Cortex of kidney (tissue), 1 donor: ENCODE data around the gene HOXC11.

Experiments
- DNase-seq: peaks from one replicate; lab custom pipeline; 2025; lab: John Stamatoyannopoulos, UW

HOXC11 gene

GRCh38 chr12:53956914-53957536 lies 15.9 kb upstream of the HOXC11 start:
- no peak for DNase-seq

- no peak for DNase-seq
These were observed 14.8 kb upstream of the HOXC11 start for GRCh38 chr12:53958128-53958527.

GRCh38 chr12:53959314-53959713 lies 13.6 kb upstream of the HOXC11 start:
- no peak for DNase-seq

DNA sequence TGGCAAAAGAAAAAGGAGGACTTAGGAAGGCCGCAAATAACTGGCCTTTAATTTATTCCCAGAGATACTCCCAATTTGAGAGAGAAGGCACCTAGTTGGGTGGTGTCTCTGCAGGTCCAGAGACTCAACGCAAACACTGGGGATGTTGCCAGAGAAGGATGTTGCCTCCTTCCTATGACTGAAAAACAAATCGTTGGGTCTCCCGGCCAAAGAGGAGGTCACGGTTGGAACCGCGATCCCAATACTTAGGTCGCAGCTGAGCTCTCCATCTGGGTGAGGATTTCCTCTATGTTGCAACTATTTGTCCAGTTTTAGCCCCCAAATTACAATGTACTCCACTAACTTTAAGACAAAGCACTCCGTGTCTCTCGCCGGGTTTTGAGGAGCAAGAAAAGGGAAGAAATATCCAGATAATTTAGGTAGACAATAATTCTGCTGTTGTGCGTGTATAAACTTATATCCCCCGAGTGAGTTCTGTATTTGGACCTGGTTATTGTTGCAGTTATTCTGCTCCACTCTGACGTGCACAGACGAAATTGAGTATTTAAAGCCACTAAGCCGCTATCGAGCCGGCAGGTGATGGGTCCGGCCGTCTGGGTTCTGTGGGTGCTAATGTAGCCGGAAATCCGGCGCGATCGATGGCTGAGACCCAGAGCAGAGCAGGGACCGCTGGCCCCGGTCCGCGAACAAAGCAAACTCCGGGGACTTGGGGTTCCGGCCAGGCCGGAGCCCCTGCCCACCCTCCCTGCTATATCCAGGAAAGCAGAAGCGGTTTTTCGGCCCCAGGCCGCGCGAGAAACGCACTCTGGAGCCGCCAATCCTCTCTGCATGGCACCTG lies 12.5 kb upstream of the HOXC11 start:
- DNase-seq = no peak

DNA sequence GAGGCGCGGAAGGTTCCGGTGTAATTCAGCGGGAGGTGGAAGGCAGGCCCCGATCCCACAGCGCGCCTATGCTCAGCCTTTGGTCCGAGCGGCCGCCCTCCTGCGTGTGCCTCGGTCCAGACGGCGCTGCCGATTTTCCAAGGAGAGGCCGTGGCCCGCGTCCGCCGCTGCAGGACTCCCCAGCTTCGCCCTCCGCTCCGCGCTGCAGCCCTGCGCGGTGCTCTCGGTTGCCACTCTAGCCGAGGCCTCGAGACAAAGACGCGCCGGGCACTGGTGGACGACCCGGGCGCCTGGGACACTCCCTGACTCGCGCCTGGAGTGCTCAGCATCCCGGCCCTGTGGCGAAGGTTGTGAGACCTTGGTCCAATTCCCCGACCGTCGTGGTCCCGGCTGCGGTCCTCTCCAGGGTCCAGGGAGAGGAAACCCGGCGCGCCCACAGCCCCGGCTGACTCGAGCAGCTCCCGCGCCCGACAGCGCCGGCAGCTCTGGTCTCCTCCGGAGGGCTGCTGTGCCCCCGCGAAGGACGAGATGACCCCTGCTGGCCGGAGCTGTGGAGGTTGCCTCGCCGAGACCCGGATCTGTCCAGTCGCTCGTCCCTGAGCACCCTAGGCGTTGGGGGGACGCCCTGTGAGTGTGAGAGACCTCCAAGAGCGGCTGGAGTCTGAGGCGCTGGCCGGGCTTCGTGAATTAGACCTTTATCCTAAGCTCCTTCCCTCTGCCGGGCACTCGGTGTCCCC lies 11.7 kb upstream of the HOXC11 start:
- no peak for DNase-seq

DNA sequence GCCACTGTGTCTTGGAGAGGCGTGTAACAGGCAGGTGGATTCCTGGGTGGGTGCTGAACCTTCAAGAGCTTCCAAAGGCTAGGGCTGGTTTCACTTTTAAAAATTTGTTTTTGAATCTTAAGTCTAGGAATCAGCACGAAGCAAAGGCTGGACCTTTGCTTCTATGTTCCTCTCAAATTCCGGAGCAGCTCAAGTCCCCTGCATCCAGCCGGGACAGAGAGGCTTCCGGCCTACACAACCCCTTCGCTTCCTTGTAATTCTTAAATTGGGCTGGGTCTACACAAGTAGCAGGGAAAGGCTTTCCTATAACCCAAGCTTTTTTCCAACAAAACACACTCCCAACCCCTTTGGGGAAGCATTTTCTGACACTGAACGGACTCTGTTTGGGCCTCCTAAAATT lies 9.9 kb upstream of the HOXC11 start:
- DNase-seq = no peak

DNA sequence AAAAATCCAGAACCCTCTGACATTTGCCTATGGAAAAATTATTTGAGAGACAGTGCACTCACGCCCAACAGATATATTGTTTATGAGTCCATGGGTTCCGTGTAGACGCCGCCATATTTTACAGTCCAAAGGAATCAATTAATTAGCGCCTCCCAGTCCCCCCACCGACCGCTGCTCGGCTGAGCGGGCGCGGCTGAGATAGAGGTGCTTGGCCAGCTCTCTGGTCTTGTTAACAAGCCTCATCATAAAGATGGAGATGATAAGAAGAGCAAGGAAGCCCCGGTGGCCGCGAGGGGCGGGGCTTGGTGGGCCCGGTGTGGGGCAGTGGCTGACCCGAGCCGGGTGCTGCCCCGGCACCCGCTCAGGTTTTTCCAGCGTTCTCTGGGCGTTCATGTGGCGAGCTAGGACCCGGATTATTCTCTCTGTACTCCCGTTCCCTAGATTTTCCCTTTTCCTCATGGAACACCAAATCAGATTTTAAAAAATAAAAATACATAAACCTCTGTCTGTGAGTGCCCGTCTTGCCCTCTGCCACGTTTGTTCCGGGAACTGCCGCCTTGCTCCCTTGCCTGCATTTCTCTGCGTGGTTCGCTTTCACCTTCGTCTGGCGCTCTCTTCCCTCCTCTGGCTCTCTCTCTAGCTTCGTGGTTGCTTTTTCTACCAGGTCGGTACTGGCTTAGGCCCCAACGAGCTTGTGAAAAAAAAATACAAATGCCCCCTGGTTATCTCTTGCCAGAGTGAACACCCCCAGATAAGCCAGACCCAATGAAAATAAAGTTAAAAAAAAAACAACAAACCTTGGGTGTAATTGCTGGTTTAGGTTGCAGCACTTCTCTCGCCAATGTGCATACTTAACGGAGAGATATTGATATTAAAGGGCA lies 9.3 kb upstream of the HOXC11 start:
- no peak for DNase-seq

- no peak for DNase-seq
These were observed 8.6 kb upstream of the HOXC11 start for GRCh38 chr12:53964315-53964713.

- DNase-seq = no peak
These were observed 7.4 kb upstream of the HOXC11 start for GRCh38 chr12:53965281-53966084.

GRCh38 chr12:53966085-53966384 lies 6.9 kb upstream of the HOXC11 start:
- DNase-seq = no peak

DNA sequence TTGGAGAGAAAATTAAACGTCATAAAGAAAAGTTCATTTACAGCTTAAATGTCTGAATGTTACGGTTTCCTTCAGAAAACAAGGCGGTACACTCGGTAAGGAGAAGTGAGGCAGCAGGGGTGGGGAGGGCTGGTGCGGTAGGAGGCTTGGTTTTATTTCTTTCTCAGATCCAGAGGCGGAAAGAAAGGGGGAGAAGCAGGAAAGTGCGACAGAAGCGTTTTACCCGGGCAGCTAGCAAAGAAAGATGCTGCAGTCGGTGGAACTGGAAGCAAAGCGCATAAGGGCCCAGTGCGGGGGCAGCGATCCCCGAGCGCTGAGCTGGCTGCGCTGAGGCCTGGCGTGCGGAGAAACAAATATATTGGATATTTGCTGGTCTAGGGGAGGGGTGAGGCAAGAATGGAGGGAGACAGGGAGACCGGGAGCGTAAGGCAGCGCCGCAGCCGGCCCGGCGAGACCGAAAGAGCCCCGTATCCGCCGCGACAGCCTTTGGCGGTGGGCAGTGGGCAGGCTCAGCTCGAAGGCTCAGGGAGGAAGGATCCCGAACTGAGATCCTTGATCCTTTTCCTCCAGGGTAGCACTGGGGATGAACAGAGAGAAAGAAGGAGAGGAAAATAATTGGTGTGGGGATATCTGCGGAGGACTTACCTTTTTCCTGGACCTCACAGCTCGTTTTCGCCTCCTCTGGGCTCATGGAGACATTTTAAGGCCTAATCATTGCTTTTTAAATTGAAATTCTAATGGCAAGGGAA lies 6.4 kb upstream of the HOXC11 start:
- no peak for DNase-seq

DNA sequence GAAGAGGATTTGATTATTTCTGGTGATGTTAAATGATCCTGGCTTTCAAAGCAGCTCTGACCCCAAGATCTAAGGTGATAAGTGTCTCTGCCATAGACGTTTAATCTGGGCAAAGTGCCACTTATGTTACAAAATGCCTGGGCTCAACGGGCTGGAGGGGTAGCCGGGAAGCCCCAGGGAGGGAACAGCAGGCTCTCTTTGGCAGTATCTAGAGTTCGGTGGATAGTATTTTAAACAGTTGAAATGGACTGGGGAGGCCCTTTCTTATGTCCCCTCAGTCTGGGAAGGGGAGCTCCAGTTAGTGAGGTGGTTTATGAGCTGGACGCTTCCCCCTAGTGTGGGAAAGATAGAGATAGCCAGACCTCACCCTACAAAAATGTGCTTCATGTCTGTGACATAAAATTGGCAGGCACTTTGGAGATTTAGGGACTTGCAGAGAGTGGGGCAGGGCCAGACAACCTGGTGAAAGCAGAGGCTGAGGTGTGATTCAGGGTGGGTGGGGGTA lies 5.5 kb upstream of the HOXC11 start:
- no peak for DNase-seq

DNA sequence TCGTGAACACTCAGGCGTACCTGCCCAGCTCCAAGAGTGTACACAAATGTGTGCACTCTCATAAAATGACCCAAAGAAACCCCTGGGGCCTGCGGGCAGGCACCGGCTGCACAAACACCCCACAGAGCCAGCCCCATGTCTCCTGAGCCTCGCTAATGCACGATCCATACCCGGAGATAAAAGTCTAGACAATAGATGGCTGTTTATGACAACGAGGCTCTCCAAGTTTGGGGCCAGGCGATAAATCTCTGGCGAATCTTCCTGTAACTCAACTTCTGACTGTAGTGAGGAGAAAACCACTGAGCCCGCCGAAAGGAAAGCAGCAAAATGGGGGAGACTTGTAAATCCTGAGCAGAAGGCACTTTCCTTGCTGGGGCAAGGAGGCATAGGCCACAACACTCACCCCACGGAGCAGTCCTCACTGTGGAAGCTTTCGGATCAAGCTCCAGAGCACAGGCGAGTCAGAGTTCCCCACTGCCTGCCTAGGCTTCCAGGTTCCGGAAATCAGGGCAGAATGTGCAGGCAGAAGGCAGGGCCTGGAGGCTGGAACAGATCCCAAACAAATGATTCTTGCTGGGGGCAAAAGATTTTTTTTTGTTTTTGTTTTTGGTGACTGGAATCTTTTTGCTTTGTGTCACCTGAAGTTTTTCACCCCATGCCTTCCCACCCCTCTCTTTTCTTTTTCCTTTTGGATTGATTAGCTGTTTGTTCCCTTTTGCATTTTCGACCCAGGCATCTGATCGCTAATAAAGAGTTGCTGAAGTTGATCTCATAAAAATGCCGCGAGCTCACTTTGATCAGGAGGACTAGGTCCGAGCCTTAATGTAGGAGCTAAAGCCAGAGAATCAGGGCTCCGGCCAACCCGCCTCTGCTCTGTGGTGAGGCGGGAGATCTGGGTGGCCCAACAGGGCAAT lies 4.5 kb upstream of the HOXC11 start:
- no peak for DNase-seq

DNA sequence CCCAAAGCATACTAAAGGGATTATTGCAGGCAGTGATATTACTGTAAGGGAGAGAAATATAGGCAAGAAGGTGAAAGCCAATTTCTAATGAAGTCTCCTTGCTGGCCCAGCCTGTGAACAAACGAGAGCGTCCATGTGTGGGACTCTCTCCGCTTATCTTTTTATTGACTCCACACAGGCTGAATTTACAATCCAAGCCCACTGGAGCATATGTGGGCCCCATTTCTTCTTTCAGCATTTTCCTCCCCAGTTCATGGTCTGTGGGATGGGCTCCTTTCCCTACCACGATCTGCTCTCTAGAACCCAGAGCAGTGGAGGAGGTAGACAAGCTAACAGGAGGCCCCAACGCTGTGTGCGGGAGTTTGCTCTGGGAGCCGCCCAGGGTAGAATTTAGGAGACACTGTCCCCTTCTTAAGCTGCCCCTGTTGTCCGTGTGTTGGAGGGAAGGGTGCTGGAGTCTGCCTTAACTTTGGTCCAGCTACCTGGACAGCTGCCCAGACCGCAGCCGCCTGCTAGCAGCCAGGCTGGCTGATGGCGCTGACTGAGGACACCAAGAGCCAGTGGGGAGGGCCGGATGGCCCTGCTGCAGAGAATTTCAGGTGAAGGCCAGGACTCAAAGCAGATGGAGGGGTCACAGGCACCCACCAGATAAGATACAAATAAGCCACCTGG lies 3.2 kb upstream of the HOXC11 start:
- DNase-seq = no peak

- no peak for DNase-seq
These were observed 2.5 kb upstream of the HOXC11 start for GRCh38 chr12:53970451-53970850.

GRCh38 chr12:53971129-53971528 lies 1.8 kb upstream of the HOXC11 start:
- DNase-seq = no peak

GRCh38 chr12:53971686-53972085 lies 1.2 kb upstream of the HOXC11 start:
- DNase-seq = no peak

- DNase-seq = no peak
These were observed 699 bp upstream of the HOXC11 start for GRCh38 chr12:53972152-53972702.
